Dermis blood vessel endothelial cell (primary cell): ENCODE data around the gene TBC1D3C. TPM values are rescaled to one million over a fixed set of nuclear protein-coding genes. Genes with fewer than 3 reads are reported as not detected.
"Not testable (repeated sequence)": the region's sequence is repeated elsewhere in the genome, so short reads cannot be mapped to it uniquely, and the experiment has no call there.

Experiments
- DNase-seq: peaks from one replicate; pipeline ENCODE4 v3.0.0; 2010
- total RNA-seq: library from RNA; depleted of rRNA; stranded (reverse); fragments of >200 nt; gene quantifications from 2 replicates; pipeline ENCODE4 v1.2.3, GENCODE V29; 2014

TBC1D3C gene
- 0.56 TPM in 1 of 2 replicates, not detected in the other for total RNA-seq

DNA sequence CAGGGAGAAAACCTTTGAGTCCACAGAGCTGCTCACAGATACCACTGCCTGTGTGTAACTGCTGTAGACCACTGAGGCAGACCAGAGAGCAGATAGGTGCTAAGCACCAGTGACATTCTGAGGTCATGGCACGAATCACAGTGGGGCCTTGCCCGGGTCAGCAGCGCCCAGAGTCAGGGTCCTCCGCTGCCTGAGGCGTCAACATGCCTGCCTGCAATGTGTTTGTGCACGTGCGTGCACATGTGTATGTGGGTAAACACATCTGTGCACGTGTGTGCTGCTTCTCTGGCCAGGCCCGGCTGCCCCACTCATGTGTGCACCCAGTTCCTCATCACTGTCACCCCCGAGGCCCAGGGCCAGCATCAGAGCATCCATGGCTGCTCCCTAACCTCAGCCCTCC, at the start of gene TBC1D3C:
TBC1D3C (minus strand) TSS at position 101 of the 400 bp plus-strand sequence. CDS start 1,568 bp downstream, outside the sequence.
- not testable (repeated sequence) for DNase-seq

DNA sequence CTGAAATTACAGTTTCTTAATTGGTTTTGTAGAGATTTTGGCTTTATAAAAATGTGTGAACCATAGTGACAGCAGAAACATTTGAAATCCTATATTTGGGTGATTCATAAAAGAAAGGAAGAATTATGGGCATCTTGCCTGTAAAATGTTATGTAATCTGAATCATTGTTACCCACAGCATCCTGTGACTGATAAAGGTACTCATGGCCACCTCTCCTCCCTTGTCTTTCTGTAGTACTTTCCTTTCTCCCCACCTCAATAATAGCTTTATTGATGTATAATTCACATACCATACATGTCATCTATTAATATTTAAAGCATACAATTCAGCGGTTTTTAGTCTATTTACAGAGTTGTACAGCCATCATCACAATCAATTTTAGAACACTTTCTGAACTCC, 30.8 kb upstream of the TBC1D3C start:
- DNase-seq: not testable (repeated sequence)

DNA sequence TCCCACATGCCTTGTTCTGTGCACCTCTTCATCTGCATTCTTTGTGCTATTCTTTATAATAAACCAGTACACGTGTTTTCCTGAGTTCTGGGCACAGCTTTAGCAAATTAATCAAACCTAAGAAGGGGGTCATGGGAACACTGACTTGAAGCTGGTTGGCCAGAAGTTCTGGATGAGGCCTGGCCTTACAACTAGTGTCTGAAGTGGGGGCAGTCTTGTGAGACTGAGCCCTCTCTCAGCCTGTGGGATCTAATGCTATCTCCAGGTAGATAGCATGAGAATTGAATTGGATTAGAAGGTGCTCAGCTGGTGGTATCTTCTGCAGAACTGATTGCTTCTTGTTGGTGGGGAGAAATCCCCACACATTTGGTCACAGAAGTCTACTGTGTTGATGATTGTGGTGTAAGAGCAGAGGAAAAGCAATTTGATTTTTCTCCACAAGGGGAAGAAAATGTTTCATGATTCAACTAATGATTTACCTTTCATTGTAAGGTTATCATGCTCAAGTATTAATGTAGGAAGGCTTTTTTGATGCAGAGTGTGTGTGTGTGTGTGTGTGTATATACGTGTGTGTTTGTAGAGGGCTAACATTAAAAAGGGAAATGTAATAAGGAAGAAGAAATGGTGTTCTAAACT, 25.7 kb upstream of the TBC1D3C start:
- not testable (repeated sequence) for DNase-seq

DNA sequence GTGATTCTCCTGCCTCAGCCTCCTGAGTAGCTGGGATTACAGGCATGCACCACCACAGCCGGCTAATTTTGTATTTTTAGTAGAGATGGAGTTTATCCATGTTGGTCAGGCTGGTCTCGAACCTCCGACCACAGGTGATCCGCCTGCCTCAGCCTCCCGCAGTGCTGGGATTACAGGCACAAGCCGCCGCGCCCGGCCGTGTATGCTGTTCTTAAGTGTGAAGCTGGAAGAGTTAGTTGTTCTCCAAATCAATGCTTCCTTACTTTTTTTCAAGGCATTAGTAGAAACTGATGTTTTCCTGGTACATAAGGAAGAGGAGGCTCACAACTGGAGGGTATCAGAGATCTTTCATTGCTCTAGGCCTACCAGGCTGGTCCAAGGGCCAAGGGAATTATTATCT, 19.7 kb upstream of the TBC1D3C start:
- not testable (repeated sequence) for DNase-seq

DNA sequence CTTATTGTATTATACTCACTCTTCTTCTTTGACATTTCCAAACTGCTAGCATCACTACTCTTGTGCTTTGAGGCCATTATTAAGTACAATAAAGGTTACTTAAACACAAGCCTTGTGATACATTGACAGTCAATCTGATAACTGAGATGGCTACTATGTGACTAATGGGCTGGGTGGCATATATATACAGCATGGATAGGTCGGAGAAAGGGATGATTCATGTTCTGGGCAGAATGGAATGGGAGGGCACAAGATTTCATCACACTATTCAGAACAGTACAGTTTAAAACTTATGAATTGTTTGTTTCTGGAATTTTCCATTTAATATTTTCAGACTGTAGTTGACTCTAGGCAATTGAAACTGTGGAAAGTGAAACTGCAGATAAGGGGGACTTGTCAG, 18.9 kb upstream of the TBC1D3C start:
- DNase-seq: not testable (repeated sequence)

Other genes starting within 250 kb of the TBC1D3C start
- not detected in 2 replicates for gene TBC1D3K, start 144.2 kb downstream of the TBC1D3C start, total RNA-seq
- 1.9 and 4.9 TPM in 2 replicates for gene TBC1D3L, start 79.6 kb downstream of the TBC1D3C start, total RNA-seq
- 0.65 TPM in 1 of 2 replicates, not detected in the other for gene TBC1D3D, start 64.7 kb downstream of the TBC1D3C start, total RNA-seq
- not detected in 2 replicates for gene TBC1D3E, start 59.3 kb upstream of the TBC1D3C start, total RNA-seq
- not detected in 2 replicates for gene TBC1D3, start 123.9 kb upstream of the TBC1D3C start, total RNA-seq
- 37.8 and 39.6 TPM in 2 replicates for gene MRPL45, start 228.5 kb upstream of the TBC1D3C start, total RNA-seq